Measurements from ENCODE around the gene SDK1. TPM values are rescaled to one million over a fixed set of nuclear protein-coding genes. Genes with fewer than 3 reads are reported as not detected.

The SDK1 gene
- total and polyA plus RNA-seq, 2 donors (not counting 3 experiments of a cell fraction or from before 2014, with no cell fraction given): 1.6 to 3.9 TPM

- no peak overlapping the region for H3K27ac ChIP-seq (ENCODE audit: insufficient read depth, low read depth, low read length)
- no peak overlapping the region for H3K4me3 ChIP-seq (replicated peaks in 1 of 3; ENCODE audit: insufficient read depth in 1 of 3, low read depth in 1 of 3, low read length in 3 of 3)
- no TSS peak for BruUV-seq (replicated peaks)
- ChIA-PET POLR2A (interaction anchor here (0.6 kb wide), 1 partner anchor 81 kb away, joined by 3 read pairs; no protein-coding TSS in a partner anchor), CTCF (no interaction called here)
- H3K9me3 ChIP-seq (replicated peaks; ENCODE audit: control insufficient read depth, insufficient read depth, low read length): no peaks in the 10 kb centered on the region
- FAIRE-seq: no peak
- no peak overlapping the region for H2AFZ ChIP-seq (ENCODE audit: low read depth, low read length)
- intact Hi-C loops (cut with micrococcal nuclease) (no loop called here), dilution Hi-C loops (cut with MboI; ENCODE audit: extremely low pct_ligation_motif_present, low sequenced_read_pairs) (no loop called here)
- DNase-seq (ENCODE audit: low read depth, low spot score): no peak
- H3K4me2 ChIP-seq (ENCODE audit: insufficient read depth, low read length): no peak overlapping the region
- H4K20me1 ChIP-seq (replicated peaks; ENCODE audit: control insufficient read depth, extremely low read depth, insufficient read depth, low read length): no peaks in the 10 kb centered on the region
- no peaks in the 10 kb centered on the region for H3K79me2 ChIP-seq (ENCODE audit: control insufficient read depth, insufficient read depth, low read length)
- no peaks in the 10 kb centered on the region for H3K36me3 ChIP-seq (ENCODE audit: control insufficient read depth in 2 of 2, extremely low read depth in 1 of 2, insufficient read depth in 2 of 2, low read length in 2 of 2)
- TF ChIP-seq FOS (IDR thresholded peaks at IDR 0.05; ENCODE audit: borderline replicate concordance, insufficient read depth, low read length) (no peak), MAX (IDR thresholded peaks at IDR 0.05; ENCODE audit: insufficient read depth, insufficient read length) (no peak), POLR2A (IDR thresholded peaks at IDR 0.05; ENCODE audit: low read depth, low read length) (no peak), EZH2 (IDR thresholded peaks at IDR 0.05; ENCODE audit: borderline replicate concordance, low read depth, low read length, severe bottlenecking) (no peak), JUN (IDR thresholded peaks at IDR 0.05; ENCODE audit: borderline replicate concordance, insufficient read depth, insufficient read length, low read depth) (no peak), POLR2AphosphoS5 (IDR thresholded peaks at IDR 0.05; ENCODE audit: insufficient read depth, low read depth, low read length) (no peak), GATA2 (IDR thresholded peaks at IDR 0.05; ENCODE audit: insufficient read depth, insufficient read length, low read depth, low read length) (no peak), CTCF (IDR thresholded peaks at IDR 0.05; ENCODE audit: extremely low read depth in 1 of 2, insufficient read depth in 1 of 2, low read depth in 1 of 2, low read length in 2 of 2) (no peak), MYC (IDR thresholded peaks at IDR 0.05; ENCODE audit: low read depth, low read length) (no peak)
- H3K27me3 ChIP-seq (ENCODE audit: control insufficient read depth in 2 of 2, insufficient read depth in 2 of 2, low read length in 2 of 2): no peaks in the 10 kb centered on the region
- no peak overlapping the region for H3K9ac ChIP-seq (replicated peaks; ENCODE audit: extremely low read depth, insufficient read depth, low read length)
- H3K4me1 ChIP-seq (ENCODE audit: control insufficient read depth, extremely low read depth, insufficient read depth, low read length): no peaks in the 10 kb centered on the region
- no peaks in the 10 kb centered on the region for H3K9me1 ChIP-seq (replicated peaks; ENCODE audit: control insufficient read depth, extremely low read depth, insufficient read depth, low read length)
Observed at GRCh38 chr7:3469641-3470040, 168.6 kb downstream of the SDK1 start.

All from endothelial cell of umbilical vein (primary cell).